Parietal lobe (tissue), 2 donors: ENCODE results near the gene PPP1R9A. TPM values are rescaled to one million over a fixed set of nuclear protein-coding genes. Genes with fewer than 3 reads are reported as not detected.

ENCODE experiments used
- small RNA-seq: library from RNA; depleted of rRNA; stranded (forward); fragments of <200 nt; gene quantifications from one replicate; pipeline ENCODE3, GENCODE V24; 2014; ENCODE audit warnings: low replicate concordance
- total RNA-seq: library from RNA; depleted of rRNA; stranded (reverse); fragments of >200 nt; gene quantifications from one replicate; pipeline ENCODE4 v1.2.3, GENCODE V29; 2014

PPP1R9A gene
- 109 TPM for total RNA-seq

GRCh38 chr7:94907026-94907810 lies at the start of gene PPP1R9A:
Gene PPP1R9A, plus strand, starts transcription at chr7:94907594. Its CDS starts 2,520 bp downstream, at chr7:94910114.

GRCh38 chr7:95324431-95324830 lies 417.0 kb downstream of the PPP1R9A start, which contains the start of gene PON1:
Gene PON1, minus strand, starts transcription at chr7:95324532. Its CDS starts 57 bp downstream, at chr7:95324475.

Small RNA genes lying within 50 kb of the gene (small RNA-seq; reads per million reads assigned to genes)
- gene AC002429.1 (not detected), gene HINT1P2 (not detected), gene RNU4-16P (not detected)
